H1 (cell line): ENCODE measurements around the gene ZNF177. TPM values are rescaled to one million over a fixed set of nuclear protein-coding genes. Genes with fewer than 3 reads are reported as not detected.

ENCODE experiments used
- CTCF ChIA-PET: fragments of 300-600 bp; sonication (Branson Sonifier 250); formaldehyde crosslinking; loops from one replicate; lab custom pipeline; 2021; ENCODE audit not compliant: partially characterized antibody; lab: Charles Lee
- POLR2A ChIA-PET: fragments of 300-600 bp; sonication (Branson Sonifier 250); formaldehyde crosslinking; loops from one replicate; lab custom pipeline; 2021; ENCODE audit warnings: inconsistent platforms; ENCODE audit not compliant: partially characterized antibody; lab: Charles Lee
- DNase-seq, 2 experiments: peaks; one replicate each; pipeline versions ENCODE4 v3.0.0 to v3.0.0-alpha.2; 2010 to 2022; ENCODE audit warnings: low spot score in 2 of 2, low read depth in 1 of 2, mixed read lengths in 1 of 2
- FAIRE-seq: peaks from 2 replicates; lab custom pipeline; 2011; peaks lifted over from hg19 to GRCh38; lab: Jason Lieb, UNC
- H2AFZ ChIP-seq: 2 replicates; pipeline ENCODE4 v1.8.1; 2012; ENCODE audit warnings: low read length, inconsistent platforms
- H2AK5ac ChIP-seq: 2 replicates; pipeline ENCODE4 v1.6.1; 2013; ENCODE audit warnings: low read depth, low read length
- H2BK120ac ChIP-seq: replicated peaks from 2 replicates; pipeline ENCODE3; 2013; ENCODE audit warnings: low read depth, low read length, inconsistent platforms
- H2BK12ac ChIP-seq: 2 replicates; pipeline ENCODE4 v1.6.1; 2013; ENCODE audit warnings: low read depth, low read length
- H2BK15ac ChIP-seq: 2 replicates; pipeline ENCODE4 v1.6.1; 2013; ENCODE audit warnings: low read length
- H2BK20ac ChIP-seq: 2 replicates; pipeline ENCODE4 v1.6.1; 2013; ENCODE audit warnings: low read length
- H2BK5ac ChIP-seq: 2 replicates; pipeline ENCODE4 v1.6.1; 2013; ENCODE audit warnings: low read depth, low read length
- H3K14ac ChIP-seq: 2 replicates; pipeline ENCODE4 v1.6.1; 2013; ENCODE audit warnings: inconsistent platforms; ENCODE audit not compliant: insufficient read length
- H3K18ac ChIP-seq: 2 replicates; pipeline ENCODE4 v1.6.1; 2013; ENCODE audit warnings: low read length; ENCODE audit errors: extremely low read depth
- H3K23ac ChIP-seq: 2 replicates; pipeline ENCODE4 v1.6.1; 2013; ENCODE audit warnings: inconsistent platforms; ENCODE audit not compliant: insufficient read length
- H3K23me2 ChIP-seq: 2 replicates; pipeline ENCODE4 v1.6.1; 2013; ENCODE audit warnings: low read depth, low read length
- H3K27ac ChIP-seq: 2 replicates; pipeline ENCODE4 v1.6.1; 2011; ENCODE audit warnings: low read depth, low read length, inconsistent platforms
- H3K27me3 ChIP-seq, 4 experiments: replicated peaks in 1 of 4; 1 replicate in 1 of 4; 2 replicates in 3 of 4; pipeline versions ENCODE4 v1.6.1 to v1.8.1; 2011 to 2013; ENCODE audit warnings: low read length in 3 of 4, mild to moderate bottlenecking in 3 of 4, inconsistent platforms in 2 of 4, mixed read lengths in 2 of 4, moderate library complexity in 1 of 4; ENCODE audit not compliant: control insufficient read depth in 3 of 4, insufficient read depth in 3 of 4; ENCODE audit errors: extremely low read depth in 1 of 4
- H3K36me3 ChIP-seq, 4 experiments: 2 replicates each; pipeline versions ENCODE4 v1.6.1 to v1.8.1; 2011 to 2013; ENCODE audit warnings: mild to moderate bottlenecking in 4 of 4, low read length in 3 of 4, moderate library complexity in 2 of 4, control low read depth in 1 of 4, inconsistent platforms in 1 of 4; ENCODE audit not compliant: insufficient read depth in 4 of 4, control insufficient read depth in 2 of 4
- H3K4ac ChIP-seq: replicated peaks from 2 replicates; pipeline ENCODE3; 2013; ENCODE audit warnings: low read length, low read depth, mixed read lengths, inconsistent platforms; ENCODE audit not compliant: insufficient read length
- H3K4me1 ChIP-seq, 4 experiments: replicated peaks in 1 of 4; 1 replicate in 1 of 4; 2 replicates in 3 of 4; pipeline versions ENCODE4 v1.6.1 to v1.8.1; 2011 to 2013; ENCODE audit warnings: low read length in 3 of 4, inconsistent platforms in 2 of 4, mixed read lengths in 1 of 4; ENCODE audit not compliant: insufficient read depth in 4 of 4, control insufficient read depth in 3 of 4
- H3K4me2 ChIP-seq, 2 experiments: 2 replicates each; pipeline versions ENCODE4 v1.6.1 to v1.8.1; 2011 to 2013; ENCODE audit warnings: low read depth in 2 of 2, low read length in 2 of 2, control low read depth in 1 of 2, inconsistent platforms in 1 of 2, mild to moderate bottlenecking in 1 of 2; ENCODE audit not compliant: insufficient read depth in 1 of 2
- H3K4me3 ChIP-seq, 4 experiments: fragments of 200-600, 300-600 bp in 1 of 4; sonication (generic), shearing (Covaris generic), sonication (Bioruptor Twin) in 1 of 4; 2 replicates each; pipeline versions ENCODE4 v1.5.1 to v1.8.1; 2011 to 2016; ENCODE audit warnings: low read length in 4 of 4, low read depth in 3 of 4, control low read depth in 2 of 4, inconsistent platforms in 2 of 4, mild to moderate bottlenecking in 2 of 4, mixed read lengths in 1 of 4, moderate library complexity in 1 of 4; ENCODE audit not compliant: insufficient read depth in 2 of 4; ENCODE audit errors: extremely low read depth in 1 of 4
- H3K56ac ChIP-seq: replicated peaks from 2 replicates; pipeline ENCODE3; 2013; ENCODE audit warnings: low read depth, mild to moderate bottlenecking, mixed read lengths, low read length, inconsistent platforms; ENCODE audit not compliant: insufficient read length
- H3K79me1 ChIP-seq: 2 replicates; pipeline ENCODE4 v1.6.1; 2013; ENCODE audit warnings: low read depth, low read length, control low read depth
- H3K79me2 ChIP-seq, 2 experiments: 2 replicates each; pipeline versions ENCODE4 v1.6.1 to v1.8.1; 2012 to 2013; ENCODE audit warnings: low read length in 2 of 2, mild to moderate bottlenecking in 2 of 2, inconsistent platforms in 1 of 2; ENCODE audit not compliant: insufficient read depth in 2 of 2, control insufficient read depth in 1 of 2
- H3K9ac ChIP-seq, 4 experiments: replicated peaks in 1 of 4; 1 replicate in 1 of 4; 2 replicates in 3 of 4; pipeline versions ENCODE4 v1.6.1 to v1.8.1; 2011 to 2013; ENCODE audit warnings: low read depth in 3 of 4, low read length in 3 of 4, control low read depth in 2 of 4, mild to moderate bottlenecking in 2 of 4, moderate library complexity in 2 of 4, inconsistent platforms in 1 of 4; ENCODE audit errors: extremely low read depth in 1 of 4
- H3K9me3 ChIP-seq, 2 experiments: 2 replicates each; pipeline versions ENCODE4 v1.6.1 to v1.8.1; 2012 to 2013; ENCODE audit warnings: mild to moderate bottlenecking in 2 of 2, moderate library complexity in 2 of 2, control low read depth in 1 of 2, inconsistent platforms in 1 of 2, low read depth in 1 of 2, low read length in 1 of 2, mixed read lengths in 1 of 2; ENCODE audit not compliant: insufficient read depth in 2 of 2
- H4K20me1 ChIP-seq, 2 experiments: replicated peaks in 1 of 2; 2 replicates each; pipeline versions ENCODE3 to v1.8.1; 2011 to 2013; ENCODE audit warnings: inconsistent platforms in 2 of 2, low read length in 2 of 2, mild to moderate bottlenecking in 1 of 2; ENCODE audit not compliant: insufficient read depth in 2 of 2, control insufficient read depth in 1 of 2
- H4K5ac ChIP-seq: 2 replicates; pipeline ENCODE4 v1.6.1; 2013; ENCODE audit warnings: low read length, low read depth, mixed read lengths, inconsistent platforms; ENCODE audit not compliant: insufficient read length
- H4K8ac ChIP-seq: 2 replicates; pipeline ENCODE4 v1.8.0; 2013; ENCODE audit warnings: mild to moderate bottlenecking, moderate library complexity, low read length, inconsistent platforms; ENCODE audit not compliant: insufficient read depth; ENCODE audit errors: extremely low read depth
- H4K91ac ChIP-seq: replicated peaks from 2 replicates; pipeline ENCODE3; 2013; ENCODE audit warnings: low read length, mixed read lengths, inconsistent platforms; ENCODE audit not compliant: insufficient read length
- ATF3 ChIP-seq: IDR thresholded peaks from 2 replicates; pipeline ENCODE4 v1.6.1; 2011; ENCODE audit warnings: low read depth, mild to moderate bottlenecking, low read length; ENCODE audit not compliant: insufficient read depth
- CTBP2 ChIP-seq: IDR thresholded peaks from 2 replicates; pipeline ENCODE4 v1.7.0; 2011; ENCODE audit warnings: borderline replicate concordance, mild to moderate bottlenecking, moderate library complexity, mixed read lengths, low read length; ENCODE audit not compliant: insufficient read depth, insufficient read length
- E2F6 ChIP-seq: IDR thresholded peaks from 2 replicates; pipeline ENCODE4 v1.6.1; 2012; ENCODE audit warnings: inconsistent platforms
- EGR1 ChIP-seq: IDR thresholded peaks from 2 replicates; pipeline ENCODE4 v1.6.1; 2011; ENCODE audit warnings: low read depth, low read length, borderline replicate concordance
- HDAC6 ChIP-seq: IDR thresholded peaks from one replicate; pipeline ENCODE4 v1.7.1; 2012; ENCODE audit warnings: low read depth, mild to moderate bottlenecking, inconsistent platforms, low read length, moderate library complexity
- KDM1A ChIP-seq: fragments of 200-600, 300-600 bp; sonication (generic); IDR thresholded peaks from 2 replicates; pipeline ENCODE4 v1.7.1; 2016; ENCODE audit warnings: mild to moderate bottlenecking, low read length, borderline replicate concordance
- KDM4A ChIP-seq: IDR thresholded peaks from one replicate; pipeline ENCODE4 v1.7.1; 2012; ENCODE audit warnings: low read depth, mild to moderate bottlenecking, moderate library complexity, low read length, inconsistent platforms; ENCODE audit not compliant: severe bottlenecking
- POLR2AphosphoS5 ChIP-seq: IDR thresholded peaks from 2 replicates; pipeline ENCODE4 v1.6.1; 2011; ENCODE audit warnings: low read depth, low read length
- RBBP5 ChIP-seq: IDR thresholded peaks from 2 replicates; pipeline ENCODE4 v1.7.1; 2012; ENCODE audit warnings: low read depth, mild to moderate bottlenecking, inconsistent platforms, low read length, moderate library complexity, borderline replicate concordance
- RNF2 ChIP-seq: fragments of 200-900, 300-1000 bp; sonication (generic); IDR thresholded peaks from 2 replicates; pipeline ENCODE4 v1.7.1; 2016; ENCODE audit warnings: borderline replicate concordance, low read depth, mild to moderate bottlenecking, antibody characterized with exemption, low read length; ENCODE audit not compliant: poor library complexity, severe bottlenecking; ENCODE audit errors: missing control alignments
- SAP30 ChIP-seq: fragments of 300-600 bp; sonication (generic); IDR thresholded peaks from 2 replicates; pipeline ENCODE4 v1.7.1; 2012; ENCODE audit warnings: low read length, moderate library complexity, mild to moderate bottlenecking, inconsistent platforms; ENCODE audit not compliant: insufficient read depth, insufficient replicate concordance
- TCF12 ChIP-seq: IDR thresholded peaks from 2 replicates; pipeline ENCODE4 v1.6.1; 2011; ENCODE audit warnings: low read depth, mild to moderate bottlenecking, low read length
- WGBS, 2 experiments: shearing (Covaris generic) in 1 of 2; methylation state at CpG; one replicate each; pipeline versions ENCODE4 v1.1.6 to v1.1.7; 2013 to 2015; ENCODE audit warnings: low lambda C conversion rate in 2 of 2, mixed read lengths in 2 of 2, inconsistent platforms in 1 of 2, low coverage in 1 of 2, missing lambda C conversion rate in 1 of 2; ENCODE audit not compliant: insufficient replicate concordance in 2 of 2, insufficient coverage in 1 of 2, insufficient read length in 1 of 2; ENCODE audit errors: extremely low coverage in 1 of 2, missing lambda C conversion rate in 1 of 2; 5-methylcytosine and 5-hydroxymethylcytosine counted together
- polyA plus RNA-seq, 7 experiments: library from polyadenylated mRNA; depleted of rRNA in 3 of 7; stranded (reverse) in 5 of 7; unstranded in 2 of 7; fragments of >200 nt in 5 of 7; fragments of 200-250 nt in 2 of 7; gene quantifications; 1 replicate in 5 of 7; 2 replicates in 1 of 7; 4 replicates in 1 of 7; pipeline versions ENCODE4 v1.2.1 to v1.2.3, GENCODE V29; 2011 to 2013; ENCODE audit warnings: missing spikeins in 2 of 7, mixed read lengths in 2 of 7
- total RNA-seq: library from RNA; stranded (reverse); fragmentation: NEBNext Ultra II Directional; extraction: Animal tissue kit (Norgen Biotek cat#: 25700); gene quantifications from 2 replicates; pipeline ENCODE4 v1.2.1, GENCODE V29; 2021

ZNF177 gene
- total and polyA plus RNA-seq, 2 of the 8 experiments (the other 6 are each of a cell fraction or from before 2014, with no cell fraction given), result 3.1 to 5.9 TPM

GRCh38 chr19:9407827-9408226, 45.0 kb downstream of the ZNF177 start:
- DNase-seq (no peak), FAIRE-seq (no peak)
- ChIA-PET CTCF (no interaction called here), POLR2A (interaction anchor here (1.5 kb wide), 1 partner anchor 27 kb away, joined by 3 read pairs; the partner anchor contains the start of gene ZNF266)
- Histone ChIP-seq H2BK120ac (no peak overlapping the region), H3K9ac (no peak overlapping the region), H3K23ac (no peak overlapping the region), H3K27ac (no peak overlapping the region), H4K5ac (no peak overlapping the region), H4K8ac (no peak overlapping the region), H2BK12ac (no peak overlapping the region), H3K4me3 (no peak overlapping the region), H3K14ac (no peak overlapping the region), H2BK20ac (no peak overlapping the region), H3K79me2 (no peaks in the 10 kb centered on the region), H3K56ac (no peak overlapping the region), H3K4me2 (no peak overlapping the region), H4K20me1 (no peaks in the 10 kb centered on the region), H3K9me3 (peaks cover 56 to 67% of the 10 kb centered on the region in 2 experiments), H3K79me1 (no peaks in the 10 kb centered on the region), H3K4ac (no peak overlapping the region), H3K4me1 (no peaks in the 10 kb centered on the region), H2AK5ac (no peak overlapping the region), H3K23me2 (no peaks in the 10 kb centered on the region), H2BK5ac (no peak overlapping the region), H3K18ac (no peak overlapping the region), H3K36me3 (peaks cover 2 to 12% (median 5%) of the 10 kb centered on the region in 4 experiments; a peak in 5 of 8 replicates), H2BK15ac (no peak overlapping the region), H4K91ac (no peak overlapping the region), H2AFZ (no peak overlapping the region), H3K27me3 (no peaks in the 10 kb centered on the region)
- 83% methylated on average over 5 of the region's 5 CpGs; no CpG with 5 or more reads in 1 of the 2 experiments for WGBS, 2 experiments
- TF ChIP-seq E2F6 (no peak), SAP30 (no peak), EGR1 (no peak), RBBP5 (no peak), TCF12 (no peak), HDAC6 (no peak), CTBP2 (no peak), KDM1A (no peak), POLR2AphosphoS5 (no peak), RNF2 (no peak), KDM4A (no peak), ATF3 (no peak)
